Mammary epithelial cell (primary cell): Measurements from ENCODE around the gene IL6.

ENCODE experiments used
- CTCF ChIP-seq, 2 donors: IDR thresholded peaks in 1 of 2; conservative IDR thresholded peaks in 1 of 2; 2 replicates each; pipeline ENCODE4 v1.5.1; 2011 to 2012; ENCODE audit warnings: inconsistent platforms in 2 of 2, low read length in 2 of 2, mild to moderate bottlenecking in 2 of 2, control low read depth in 1 of 2, low read depth in 1 of 2; ENCODE audit not compliant: insufficient read depth in 1 of 2; ENCODE audit errors: extremely low read depth in 1 of 2
- EZH2 ChIP-seq: IDR thresholded peaks from 2 replicates; pipeline ENCODE4 v1.6.1; 2012; ENCODE audit warnings: low read length, inconsistent platforms, borderline replicate concordance

DNA sequence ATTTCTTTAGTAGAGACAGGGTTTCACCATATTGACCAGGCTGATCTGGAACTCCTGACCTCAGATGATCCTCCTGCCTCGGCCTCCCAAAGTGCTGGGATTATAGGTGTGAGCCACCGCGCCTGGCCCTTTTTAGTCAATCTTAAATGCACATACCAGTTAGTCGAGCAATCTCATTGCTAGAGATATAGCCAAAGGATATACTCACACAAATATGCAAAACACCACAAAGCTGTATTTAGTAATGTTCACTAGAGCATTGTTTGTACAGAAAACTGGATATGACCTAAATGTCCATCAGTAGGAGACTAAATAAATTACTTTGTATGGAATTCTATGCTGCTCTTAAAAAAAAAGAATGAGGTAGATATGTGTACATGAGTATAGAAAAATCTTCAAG is 24.5 kb upstream of the IL6 start:
- TF ChIP-seq CTCF (conservative IDR thresholded peaks at IDR 0.05 in 1 of 2, IDR thresholded peaks at IDR 0.05 in 1 of 2; ENCODE audit: extremely low read depth in 1 of 2, insufficient read depth in 1 of 2, low read depth in 1 of 2, low read length in 2 of 2) (no peak), EZH2 (no peak)
